Measurements from ENCODE around the gene NTM.

DNA sequence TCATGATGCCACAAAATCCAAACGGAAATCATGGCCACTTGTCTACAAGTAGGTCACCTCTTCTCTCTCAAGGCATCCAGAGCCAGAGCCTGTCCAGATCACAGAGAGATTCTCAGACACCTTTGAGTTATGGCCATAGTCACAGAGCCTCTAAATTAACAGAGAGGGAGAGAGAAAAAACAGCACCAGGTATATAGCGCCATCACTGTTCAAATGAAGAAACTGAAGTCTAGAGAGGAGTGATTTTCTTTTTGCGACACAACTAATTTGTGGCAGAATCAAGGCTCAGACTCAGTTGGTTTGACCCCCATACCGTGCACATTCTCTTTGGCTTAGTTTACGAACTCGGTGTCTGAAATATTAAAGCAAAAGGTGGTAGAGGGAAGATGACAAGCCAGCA lies 512.9 kb downstream of the NTM start:
- TF ChIP-seq, protein P1, sequence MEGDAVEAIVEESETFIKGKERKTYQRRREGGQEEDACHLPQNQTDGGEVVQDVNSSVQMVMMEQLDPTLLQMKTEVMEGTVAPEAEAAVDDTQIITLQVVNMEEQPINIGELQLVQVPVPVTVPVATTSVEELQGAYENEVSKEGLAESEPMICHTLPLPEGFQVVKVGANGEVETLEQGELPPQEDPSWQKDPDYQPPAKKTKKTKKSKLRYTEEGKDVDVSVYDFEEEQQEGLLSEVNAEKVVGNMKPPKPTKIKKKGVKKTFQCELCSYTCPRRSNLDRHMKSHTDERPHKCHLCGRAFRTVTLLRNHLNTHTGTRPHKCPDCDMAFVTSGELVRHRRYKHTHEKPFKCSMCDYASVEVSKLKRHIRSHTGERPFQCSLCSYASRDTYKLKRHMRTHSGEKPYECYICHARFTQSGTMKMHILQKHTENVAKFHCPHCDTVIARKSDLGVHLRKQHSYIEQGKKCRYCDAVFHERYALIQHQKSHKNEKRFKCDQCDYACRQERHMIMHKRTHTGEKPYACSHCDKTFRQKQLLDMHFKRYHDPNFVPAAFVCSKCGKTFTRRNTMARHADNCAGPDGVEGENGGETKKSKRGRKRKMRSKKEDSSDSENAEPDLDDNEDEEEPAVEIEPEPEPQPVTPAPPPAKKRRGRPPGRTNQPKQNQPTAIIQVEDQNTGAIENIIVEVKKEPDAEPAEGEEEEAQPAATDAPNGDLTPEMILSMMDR (IDR thresholded peaks at IDR 0.05): no peak
- no peak for TF ChIP-seq ZFX (IDR thresholded peaks at IDR 0.05; ENCODE audit: borderline replicate concordance)
